Measurements from ENCODE around the gene PCSK7. TPM values are rescaled to one million over a fixed set of nuclear protein-coding genes. Genes with fewer than 3 reads are reported as not detected.
A peak's percentile ranks its signal among the peaks of the same experiment; 100 is the strongest.

The PCSK7 gene
- total RNA-seq, 4 donors from 2014 or later: 28.7 to 53.3 (median 45.0) TPM

- Histone ChIP-seq H3K27me3 (no peaks in the 10 kb centered on the region), H3K4me1 (peaks cover 0 to 29% (median 4%) of the 10 kb centered on the region in 3 donors), H3K36me3 (peaks cover 29 to 84% (median 33%) of the 10 kb centered on the region in 3 donors), H3K9me3 (no peaks in the 10 kb centered on the region), H3K27ac (no peak overlapping the region), H3K4me3 (no peak overlapping the region)
- no peak for DNase-seq
- intact Hi-C loops (cut with DNase I): no loop called here
- TF ChIP-seq CTCF (IDR thresholded peaks at IDR 0.05) (no peak), POLR2A (IDR thresholded peaks at IDR 0.05) (no peak)
- WGBS, 2 donors: 95% methylated on average over 8 to 12 of the region's 17 CpGs
These were observed 39.4 kb downstream of the PCSK7 start for GRCh38 chr11:117192401-117192875.

- Histone ChIP-seq H3K36me3 (peaks cover 29 to 90% (median 33%) of the 10 kb centered on the region in 3 donors), H3K4me3 (no peak overlapping the region), H3K27me3 (no peaks in the 10 kb centered on the region), H3K27ac (no peak overlapping the region), H3K4me1 (peaks cover 0 to 23% (median 0%) of the 10 kb centered on the region in 3 donors), H3K9me3 (no peaks in the 10 kb centered on the region)
- DNase-seq: no peak
- 93 to 95% methylated on average over 14 to 19 of the region's 26 CpGs for WGBS, 2 donors
- intact Hi-C loops (cut with DNase I): no loop called here
- TF ChIP-seq POLR2A (IDR thresholded peaks at IDR 0.05) (no peak), CTCF (IDR thresholded peaks at IDR 0.05) (no peak)
These were observed 40.0 kb downstream of the PCSK7 start for GRCh38 chr11:117191680-117192400.

DNA sequence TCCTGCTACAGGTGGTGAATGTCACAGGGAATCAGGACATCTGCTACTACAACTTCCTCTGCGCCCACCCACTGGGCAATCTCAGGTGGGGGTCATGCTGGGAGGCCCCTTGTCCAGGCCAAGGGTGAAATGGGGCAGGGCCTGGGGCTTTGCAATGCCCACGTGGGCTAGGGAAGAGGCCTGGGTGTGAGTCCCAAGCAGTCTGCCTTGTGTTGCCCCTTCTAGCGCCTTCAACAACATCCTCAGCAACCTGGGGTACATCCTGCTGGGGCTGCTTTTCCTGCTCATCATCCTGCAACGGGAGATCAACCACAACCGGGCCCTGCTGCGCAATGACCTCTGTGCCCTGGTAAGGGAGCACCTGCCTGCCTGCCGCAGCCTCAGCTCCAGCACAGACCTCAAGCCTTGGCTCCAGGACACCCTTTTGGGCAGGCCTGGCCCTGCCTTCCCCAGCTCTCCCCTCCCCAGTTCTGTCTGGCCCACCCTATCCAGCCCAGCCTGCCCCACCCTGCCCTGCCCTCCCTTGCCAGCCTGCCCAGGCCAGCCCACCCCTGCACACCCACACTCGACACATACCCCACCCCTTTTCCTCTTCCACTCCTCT lies 41.8 kb downstream of the PCSK7 start:
- peak overlapping the region in 1 of 4 donors; percentile 29 for H3K27ac ChIP-seq
- WGBS, 2 donors: 78 to 91% methylated on average over 2 to 7 of the region's 8 CpGs
- peaks cover 0 to 20% (median 0%) of the 10 kb centered on the region in 3 donors for H3K4me1 ChIP-seq
- intact Hi-C loops (cut with DNase I): no loop called here
- no peaks in the 10 kb centered on the region for H3K27me3 ChIP-seq
- peaks cover 29 to 92% (median 33%) of the 10 kb centered on the region in 3 donors for H3K36me3 ChIP-seq
- TF ChIP-seq CTCF (IDR thresholded peaks at IDR 0.05) (no peak), POLR2A (IDR thresholded peaks at IDR 0.05) (no peak)
- H3K4me3 ChIP-seq: no peak overlapping the region
- no peaks in the 10 kb centered on the region for H3K9me3 ChIP-seq
- no peak for DNase-seq

DNA sequence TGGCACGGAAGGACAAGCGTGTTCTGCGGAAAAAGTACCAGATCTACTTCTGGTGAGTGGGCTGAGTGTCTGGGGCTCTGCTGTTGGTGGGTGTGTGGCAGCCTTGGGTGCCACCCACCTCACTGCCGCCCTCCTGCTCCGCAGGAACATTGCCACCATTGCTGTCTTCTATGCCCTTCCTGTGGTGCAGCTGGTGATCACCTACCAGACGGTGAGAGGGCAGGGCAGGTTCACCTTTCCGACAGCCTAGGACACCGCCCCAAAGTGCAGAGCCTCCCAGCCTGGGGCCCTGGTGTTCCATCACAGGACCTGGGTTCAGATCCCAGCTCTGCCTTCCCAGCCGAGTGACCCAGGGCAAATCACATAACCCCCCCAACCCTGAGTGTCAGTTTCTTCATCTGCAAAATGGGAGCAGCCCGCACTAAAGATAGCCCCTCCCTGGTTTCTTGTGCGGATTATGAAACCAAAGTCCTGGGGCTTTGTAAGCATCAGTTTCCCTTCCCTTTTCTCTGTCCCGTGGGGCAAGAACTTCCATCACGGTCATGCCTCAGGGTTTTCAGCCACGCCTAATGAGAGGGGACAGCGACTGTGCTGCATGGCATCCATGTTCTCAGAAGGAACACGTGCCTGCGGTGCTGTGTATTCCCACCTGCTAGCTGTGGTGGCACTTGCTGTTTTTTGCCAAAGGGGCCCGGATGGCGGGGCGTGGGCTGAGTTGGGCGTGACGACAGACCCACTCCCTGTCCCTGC lies 42.5 kb downstream of the PCSK7 start:
- peak overlapping the region in 2 of 4 donors; percentile 17 to 29 for H3K27ac ChIP-seq
- intact Hi-C loops (cut with DNase I): no loop called here
- no peak overlapping the region for H3K4me3 ChIP-seq
- WGBS, 2 donors: 73 to 92% methylated on average over 7 to 11 of the region's 22 CpGs
- peaks cover 29 to 96% (median 33%) of the 10 kb centered on the region in 3 donors for H3K36me3 ChIP-seq
- H3K9me3 ChIP-seq: no peaks in the 10 kb centered on the region
- no peak for TF ChIP-seq CTCF (IDR thresholded peaks at IDR 0.05)
- no peak for TF ChIP-seq POLR2A (IDR thresholded peaks at IDR 0.05)
- peaks cover 0 to 24% (median 0%) of the 10 kb centered on the region in 3 donors for H3K4me1 ChIP-seq
- DNase-seq: peak; percentile 19
- no peaks in the 10 kb centered on the region for H3K27me3 ChIP-seq
